GM12875 (cell line): ENCODE results near the gene WIPF2.
A peak's percentile ranks its signal among the peaks of the same experiment; 100 is the strongest.

Source experiments
- H3K4me3 ChIP-seq: one replicate; pipeline ENCODE4 v1.5.1; 2011; ENCODE audit warnings: low read depth, low read length, control low read depth
- TF ChIP-seq, protein P1 (sequence below): IDR thresholded peaks from 2 replicates; pipeline ENCODE4 v1.5.1; 2011; ENCODE audit warnings: low read depth, mild to moderate bottlenecking, control low read depth, inconsistent platforms, low read length, moderate library complexity, borderline replicate concordance; ENCODE audit not compliant: insufficient read depth

The WIPF2 gene

DNA sequence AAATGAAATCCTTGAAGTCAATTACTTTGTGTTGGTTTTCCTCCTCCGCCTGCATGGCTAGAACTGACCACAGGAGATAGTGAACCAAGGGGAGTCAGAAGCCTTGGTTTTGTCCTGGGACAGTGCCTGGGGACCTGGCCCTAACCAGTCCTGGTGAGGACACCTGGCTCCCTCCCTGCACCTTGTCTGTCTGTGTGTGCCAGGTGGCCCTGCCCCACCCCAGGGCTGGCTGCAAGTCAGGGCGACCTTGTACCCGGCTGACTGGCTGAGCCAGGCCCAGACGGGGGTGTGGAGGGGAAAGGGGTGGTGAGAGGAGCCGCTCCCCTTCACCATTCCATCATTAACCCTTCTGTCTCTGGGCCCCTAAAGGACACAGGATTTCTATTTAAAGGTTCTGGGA is 38.4 kb upstream of the WIPF2 start:
- H3K4me3 ChIP-seq, result no peak overlapping the region
- TF ChIP-seq, protein P1, sequence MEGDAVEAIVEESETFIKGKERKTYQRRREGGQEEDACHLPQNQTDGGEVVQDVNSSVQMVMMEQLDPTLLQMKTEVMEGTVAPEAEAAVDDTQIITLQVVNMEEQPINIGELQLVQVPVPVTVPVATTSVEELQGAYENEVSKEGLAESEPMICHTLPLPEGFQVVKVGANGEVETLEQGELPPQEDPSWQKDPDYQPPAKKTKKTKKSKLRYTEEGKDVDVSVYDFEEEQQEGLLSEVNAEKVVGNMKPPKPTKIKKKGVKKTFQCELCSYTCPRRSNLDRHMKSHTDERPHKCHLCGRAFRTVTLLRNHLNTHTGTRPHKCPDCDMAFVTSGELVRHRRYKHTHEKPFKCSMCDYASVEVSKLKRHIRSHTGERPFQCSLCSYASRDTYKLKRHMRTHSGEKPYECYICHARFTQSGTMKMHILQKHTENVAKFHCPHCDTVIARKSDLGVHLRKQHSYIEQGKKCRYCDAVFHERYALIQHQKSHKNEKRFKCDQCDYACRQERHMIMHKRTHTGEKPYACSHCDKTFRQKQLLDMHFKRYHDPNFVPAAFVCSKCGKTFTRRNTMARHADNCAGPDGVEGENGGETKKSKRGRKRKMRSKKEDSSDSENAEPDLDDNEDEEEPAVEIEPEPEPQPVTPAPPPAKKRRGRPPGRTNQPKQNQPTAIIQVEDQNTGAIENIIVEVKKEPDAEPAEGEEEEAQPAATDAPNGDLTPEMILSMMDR, result no peak

DNA sequence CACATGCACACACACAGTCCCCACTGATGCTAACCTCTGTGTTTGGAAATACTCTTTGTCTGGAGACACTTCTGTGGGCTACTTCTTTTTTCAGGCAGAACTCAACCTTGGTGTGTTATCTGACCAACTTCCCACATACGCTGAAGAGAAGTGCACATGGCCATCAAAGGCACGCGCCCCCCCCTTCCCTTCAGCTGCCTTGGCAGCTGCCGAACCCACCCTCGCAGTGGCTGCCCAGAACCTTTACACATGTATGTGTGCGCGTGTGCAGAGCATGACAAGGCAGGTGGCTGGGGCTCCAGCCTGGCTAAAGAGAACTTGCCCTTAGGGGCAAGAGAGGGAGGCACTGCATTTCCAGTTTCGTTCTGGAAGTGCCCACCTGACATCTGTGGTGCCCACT is 37.9 kb upstream of the WIPF2 start:
- H3K4me3 ChIP-seq, result no peak overlapping the region
- TF ChIP-seq, protein P1, result no peak

DNA sequence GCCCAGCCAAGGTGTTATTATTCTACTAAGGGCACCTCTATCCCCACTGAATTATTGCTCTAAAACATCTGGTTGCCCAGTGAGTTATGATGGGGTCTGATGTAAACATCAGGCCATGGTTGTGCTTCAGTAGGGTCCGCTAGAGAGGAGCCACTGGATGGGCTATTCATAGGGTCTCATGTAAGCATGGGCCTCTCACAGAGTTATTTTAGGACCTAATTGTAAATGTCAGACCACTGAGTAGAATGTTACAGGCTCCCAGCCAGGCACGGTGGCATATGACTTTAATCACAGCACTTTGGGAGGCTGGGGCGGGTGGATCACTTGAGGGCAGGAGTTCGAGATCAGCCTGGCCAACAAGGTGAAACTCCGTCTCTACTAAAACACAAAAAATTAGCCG is 36.5 kb upstream of the WIPF2 start:
- no peak overlapping the region for H3K4me3 ChIP-seq
- TF ChIP-seq, protein P1, result no peak

DNA sequence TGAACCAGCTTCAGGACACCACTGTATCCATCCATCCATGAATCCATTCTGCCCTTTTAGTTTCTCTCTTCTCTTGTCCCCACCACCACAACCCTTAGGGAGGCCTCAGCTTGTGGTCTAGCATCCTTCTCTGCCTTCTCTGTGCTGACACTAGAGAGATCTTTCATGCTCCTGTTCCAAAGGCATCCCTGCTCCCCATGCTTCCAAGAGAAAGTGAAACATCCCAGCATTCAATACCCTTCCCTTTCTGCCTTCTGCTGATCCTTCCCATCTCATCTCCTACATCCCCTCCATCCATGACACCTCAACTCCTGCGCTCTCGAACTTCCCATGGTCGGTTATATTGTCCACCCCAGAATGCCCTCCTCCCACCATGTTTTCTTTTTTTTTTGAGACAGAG is 31.9 kb upstream of the WIPF2 start:
- TF ChIP-seq, protein P1, result no peak
- H3K4me3 ChIP-seq, result no peak overlapping the region

DNA sequence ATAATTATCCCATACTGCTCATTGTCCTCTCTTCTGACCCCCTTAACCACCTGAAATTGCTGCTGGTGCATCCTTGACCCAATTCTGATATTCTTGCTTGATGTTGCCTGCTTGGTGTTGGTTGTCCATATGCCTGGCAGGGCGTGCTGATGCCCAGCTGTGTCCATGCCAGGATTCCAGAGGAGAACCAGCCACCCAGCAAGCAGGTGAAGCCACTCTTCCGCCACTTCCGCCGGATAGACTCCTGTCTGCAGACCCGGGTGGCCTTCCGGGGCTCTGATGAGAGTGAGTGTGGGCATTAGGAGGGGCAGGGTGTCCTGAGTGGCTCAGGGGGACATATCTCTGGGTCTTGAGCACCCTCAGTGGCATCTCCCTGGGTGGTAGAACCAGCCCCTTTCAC is 30.4 kb upstream of the WIPF2 start:
- TF ChIP-seq, protein P1, result no peak
- H3K4me3 ChIP-seq, result no peak overlapping the region

DNA sequence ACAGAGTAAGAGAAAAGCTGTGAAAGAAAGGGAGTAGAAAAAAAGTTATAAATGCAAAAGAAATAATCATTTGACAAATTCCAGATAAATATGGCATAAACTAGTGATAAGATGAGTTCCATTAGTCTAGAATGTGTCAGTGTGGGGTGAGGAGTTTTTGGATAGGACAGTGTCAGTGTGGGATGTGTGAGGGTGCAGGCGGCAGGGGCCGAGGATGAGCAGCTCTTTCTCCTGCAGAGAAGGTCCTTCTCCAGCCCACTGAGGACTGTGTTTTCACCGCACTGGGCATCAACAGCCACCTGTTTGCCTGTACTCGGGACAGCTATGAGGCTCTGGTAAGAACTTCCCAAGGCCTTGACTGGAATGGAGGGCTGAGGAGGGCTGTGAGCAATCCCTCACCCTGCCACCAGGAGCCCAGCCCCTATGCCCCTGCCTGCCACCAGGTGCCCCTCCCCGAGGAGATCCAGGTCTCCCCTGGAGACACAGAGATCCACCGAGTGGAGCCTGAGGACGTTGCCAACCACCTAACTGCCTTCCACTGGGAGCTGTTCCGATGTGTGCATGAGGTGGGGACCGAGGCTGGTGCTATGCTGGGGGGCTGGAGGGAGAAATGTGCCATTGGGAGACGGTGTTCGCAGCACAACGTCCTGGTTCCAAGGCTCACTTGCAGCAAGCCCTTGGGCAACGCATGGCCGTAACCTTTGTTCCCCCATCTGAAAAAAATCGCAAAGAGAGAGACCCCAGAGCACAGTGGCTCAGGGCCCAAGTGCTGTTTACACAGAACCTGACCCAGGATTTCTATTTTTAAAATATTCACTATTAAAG is 28.7 kb upstream of the WIPF2 start:
- TF ChIP-seq, protein P1, result peak; percentile 74
- no peak overlapping the region for H3K4me3 ChIP-seq
